Suprapubic skin (tissue), 4 donors: ENCODE data around the gene SNAPC1.

Experiments
- POLR2A ChIP-seq, 2 donors: fragments of 450-650 bp; IDR thresholded peaks; one replicate each; pipeline ENCODE4 v1.6.1; 2017; ENCODE audit warnings: antibody characterized with exemption in 2 of 2, mild to moderate bottlenecking in 2 of 2, moderate library complexity in 2 of 2
- POLR2AphosphoS5 ChIP-seq, 3 donors: sonication (generic); formaldehyde crosslinking; IDR thresholded peaks; one replicate each; pipeline ENCODE4 v1.6.1; 2017; ENCODE audit warnings: antibody characterized with exemption in 3 of 3
- TF ChIP-seq, protein P1 (sequence below), 2 donors: fragments of 200-600 bp in 1 of 2; fragments of 450-650 bp in 1 of 2; sonication (generic) in 1 of 2; IDR thresholded peaks; one replicate each; pipeline ENCODE4 v1.5.1; 2016 to 2019; ENCODE audit warnings: antibody characterized with exemption in 2 of 2, mild to moderate bottlenecking in 1 of 2, moderate library complexity in 1 of 2

- TF ChIP-seq, protein P1, sequence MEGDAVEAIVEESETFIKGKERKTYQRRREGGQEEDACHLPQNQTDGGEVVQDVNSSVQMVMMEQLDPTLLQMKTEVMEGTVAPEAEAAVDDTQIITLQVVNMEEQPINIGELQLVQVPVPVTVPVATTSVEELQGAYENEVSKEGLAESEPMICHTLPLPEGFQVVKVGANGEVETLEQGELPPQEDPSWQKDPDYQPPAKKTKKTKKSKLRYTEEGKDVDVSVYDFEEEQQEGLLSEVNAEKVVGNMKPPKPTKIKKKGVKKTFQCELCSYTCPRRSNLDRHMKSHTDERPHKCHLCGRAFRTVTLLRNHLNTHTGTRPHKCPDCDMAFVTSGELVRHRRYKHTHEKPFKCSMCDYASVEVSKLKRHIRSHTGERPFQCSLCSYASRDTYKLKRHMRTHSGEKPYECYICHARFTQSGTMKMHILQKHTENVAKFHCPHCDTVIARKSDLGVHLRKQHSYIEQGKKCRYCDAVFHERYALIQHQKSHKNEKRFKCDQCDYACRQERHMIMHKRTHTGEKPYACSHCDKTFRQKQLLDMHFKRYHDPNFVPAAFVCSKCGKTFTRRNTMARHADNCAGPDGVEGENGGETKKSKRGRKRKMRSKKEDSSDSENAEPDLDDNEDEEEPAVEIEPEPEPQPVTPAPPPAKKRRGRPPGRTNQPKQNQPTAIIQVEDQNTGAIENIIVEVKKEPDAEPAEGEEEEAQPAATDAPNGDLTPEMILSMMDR (IDR thresholded peaks at IDR 0.05), result no peak
- TF ChIP-seq POLR2A (IDR thresholded peaks at IDR 0.05) (no peak), POLR2AphosphoS5 (IDR thresholded peaks at IDR 0.05) (no peak)
Measured at GRCh38 chr14:61765225-61765943, 3.2 kb downstream of the SNAPC1 start.
